CD4-positive, alpha-beta T cell treated with Interleukin-17A for 1 hour (primary cell): Measurements from ENCODE around the gene GFRA1.

Source experiments
- DNase-seq: peaks from one replicate; pipeline ENCODE4 v3.0.0-alpha.2; 2020

The GFRA1 gene

DNA sequence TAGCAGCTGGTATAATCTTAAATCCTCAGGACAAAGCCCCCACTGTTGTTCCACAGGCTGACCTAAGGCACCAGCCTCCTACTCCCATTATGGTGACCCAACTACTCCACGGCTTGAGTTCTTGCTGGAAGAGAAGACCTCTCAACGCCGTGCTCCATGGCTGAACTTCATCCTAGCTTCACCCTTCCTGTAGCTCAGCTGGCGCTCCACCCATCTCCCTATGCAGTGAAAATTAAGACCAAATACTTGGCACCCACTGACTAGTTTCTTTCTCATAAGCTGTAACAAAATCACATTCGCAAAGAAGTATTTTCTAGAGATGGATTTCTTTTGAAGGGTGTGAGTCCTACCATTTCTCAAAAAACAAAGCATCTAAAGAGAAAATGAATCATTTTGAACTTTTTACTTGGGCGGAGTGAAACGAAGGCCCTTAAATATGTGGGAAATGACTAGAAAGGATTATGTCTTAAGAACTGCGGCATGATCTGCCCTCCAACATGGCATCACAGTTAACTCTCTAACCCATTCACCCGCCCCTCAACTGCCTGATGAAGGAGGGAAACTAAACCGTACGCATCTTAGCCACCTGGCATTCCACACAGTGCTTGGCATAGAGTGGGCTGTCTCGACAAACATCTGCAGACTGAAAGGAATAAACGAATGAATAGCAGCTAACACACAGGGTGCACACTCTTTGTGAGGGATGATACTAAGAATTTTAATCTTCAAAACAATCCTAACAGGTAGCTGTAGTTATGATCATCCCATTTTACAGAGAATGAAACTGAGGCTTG lies 32.7 kb downstream of the GFRA1 start:
- no peak for DNase-seq

DNA sequence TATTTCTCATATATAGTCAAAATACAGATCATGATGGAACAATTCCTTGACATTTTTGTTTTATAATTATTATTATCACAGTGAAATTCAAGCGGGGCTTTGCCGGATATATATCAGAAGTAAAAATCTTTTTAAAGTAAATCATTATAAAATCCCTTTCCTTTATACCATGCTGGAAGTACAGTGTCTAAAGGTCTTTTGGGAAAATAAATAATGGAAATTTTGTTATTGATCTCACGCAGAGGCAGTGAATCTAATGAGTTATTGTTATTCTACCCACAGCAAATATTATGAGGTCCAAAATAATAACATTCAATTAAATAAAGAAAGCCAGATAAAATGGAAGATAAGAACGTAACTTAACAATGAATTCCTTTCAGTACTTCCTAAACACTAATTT lies 33.8 kb downstream of the GFRA1 start:
- DNase-seq: no peak

DNA sequence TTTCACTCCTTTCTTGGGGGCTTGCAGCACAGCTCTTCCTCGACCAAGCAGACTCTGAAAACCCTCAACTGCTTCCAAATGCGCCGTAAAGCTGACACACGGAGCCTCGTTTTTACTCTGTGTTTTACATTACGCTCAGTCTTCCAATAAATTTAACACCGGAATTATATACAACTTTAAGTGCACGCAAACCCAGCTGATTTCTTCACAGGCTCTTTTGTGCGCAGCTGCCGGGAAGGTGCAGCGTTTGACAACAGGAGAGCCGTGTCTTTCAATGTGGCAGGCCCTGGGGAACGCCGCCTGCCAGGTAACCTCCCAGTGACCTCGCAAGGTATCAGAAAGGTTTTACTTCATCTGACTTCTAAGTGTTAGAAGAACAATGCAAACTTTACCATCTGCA lies 35.0 kb downstream of the GFRA1 start:
- no peak for DNase-seq

DNA sequence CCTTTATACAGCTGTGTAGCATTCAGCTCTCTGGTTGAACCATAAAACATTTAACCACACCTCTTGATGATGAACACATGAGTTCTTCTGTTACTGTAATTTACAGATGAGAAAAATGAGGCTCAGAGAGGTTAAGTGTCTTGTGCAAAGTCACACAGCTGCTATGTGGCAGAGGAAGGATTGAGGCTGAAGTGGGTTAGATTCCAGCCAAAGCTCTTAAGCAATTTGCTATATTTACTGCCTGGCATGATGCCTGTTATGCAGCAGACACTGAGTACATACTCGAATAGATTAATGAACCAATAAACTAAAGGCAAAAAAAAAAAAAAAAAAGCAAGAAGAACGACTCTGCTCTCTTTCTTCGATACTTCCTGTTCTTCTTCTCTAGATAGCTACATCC lies 35.7 kb downstream of the GFRA1 start:
- DNase-seq: no peak

DNA sequence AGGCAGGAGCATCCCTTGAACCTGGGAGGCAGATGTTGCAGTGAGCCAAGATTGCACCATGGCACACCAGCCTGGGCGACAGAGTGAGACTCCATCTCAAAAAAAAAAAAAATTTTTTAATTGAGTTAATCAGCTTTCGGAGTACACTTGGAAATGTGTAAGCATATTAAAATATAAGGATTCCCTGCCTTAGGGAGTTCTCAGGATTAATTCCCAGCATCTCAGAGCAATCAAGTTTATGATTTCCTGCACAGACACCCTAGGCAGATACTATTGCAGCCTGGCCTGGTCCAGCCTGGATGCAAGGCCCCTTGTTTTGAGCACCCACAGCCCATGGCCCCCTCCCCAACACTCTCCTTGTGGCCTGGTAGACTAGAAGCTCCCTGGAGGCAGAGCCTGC lies 39.8 kb downstream of the GFRA1 start:
- DNase-seq: no peak

DNA sequence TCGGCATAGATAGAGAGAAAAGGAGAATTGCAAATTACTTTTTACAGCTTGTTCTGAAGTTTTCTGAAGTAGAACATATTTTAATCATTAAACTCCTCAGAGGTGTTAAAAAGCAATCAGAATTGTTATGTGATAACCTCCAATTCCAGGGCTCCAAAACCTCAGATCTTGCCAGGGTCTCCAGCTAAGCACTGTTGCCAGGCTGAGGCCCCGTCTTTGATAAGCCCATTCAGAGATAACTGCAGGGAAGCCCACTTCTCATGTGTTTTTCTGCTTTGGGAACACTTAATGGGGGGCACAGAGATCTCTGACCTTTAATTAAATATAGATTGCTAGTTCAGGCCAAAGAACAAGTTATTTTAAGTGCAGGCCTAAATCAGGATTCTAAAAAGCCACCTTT lies 40.4 kb downstream of the GFRA1 start:
- no peak for DNase-seq

DNA sequence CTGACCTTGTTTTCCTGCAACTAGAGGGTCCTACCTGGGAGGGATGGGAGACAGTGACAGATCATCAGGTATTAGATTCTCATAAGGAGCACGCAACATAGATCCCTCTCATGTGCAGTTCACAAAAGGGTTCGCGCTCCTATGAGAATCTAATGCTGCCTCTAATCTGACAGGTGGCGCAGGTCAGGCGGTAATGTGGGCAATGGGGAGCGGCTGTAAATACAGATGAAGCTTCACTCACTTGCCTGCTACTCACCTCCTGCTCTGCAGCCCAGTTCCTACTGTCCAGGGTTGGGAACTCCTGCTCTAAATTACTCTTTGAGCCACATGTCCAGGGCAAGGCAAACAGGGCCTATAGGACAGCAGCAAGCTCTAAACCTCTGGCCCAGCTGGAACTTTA lies 46.2 kb downstream of the GFRA1 start:
- DNase-seq: no peak

DNA sequence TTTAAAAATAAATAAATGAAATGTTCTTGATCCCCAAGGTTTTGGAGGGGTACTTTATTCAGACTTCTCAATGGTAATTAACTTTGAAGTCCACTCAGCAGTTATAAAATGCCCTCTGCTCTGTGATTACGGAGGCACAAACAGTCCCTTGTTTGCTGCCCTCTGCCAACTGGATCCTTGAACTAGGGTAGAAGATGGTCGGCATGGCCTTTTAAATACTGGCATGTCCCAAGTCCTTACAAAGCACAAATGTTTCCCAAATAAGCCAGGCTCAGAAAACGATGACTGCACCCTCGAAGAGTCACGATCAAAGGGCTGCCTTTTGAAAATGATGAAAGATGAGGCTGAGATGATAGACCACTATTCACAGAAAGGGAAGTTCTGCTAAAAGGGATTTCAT lies 47.0 kb downstream of the GFRA1 start:
- no peak for DNase-seq

DNA sequence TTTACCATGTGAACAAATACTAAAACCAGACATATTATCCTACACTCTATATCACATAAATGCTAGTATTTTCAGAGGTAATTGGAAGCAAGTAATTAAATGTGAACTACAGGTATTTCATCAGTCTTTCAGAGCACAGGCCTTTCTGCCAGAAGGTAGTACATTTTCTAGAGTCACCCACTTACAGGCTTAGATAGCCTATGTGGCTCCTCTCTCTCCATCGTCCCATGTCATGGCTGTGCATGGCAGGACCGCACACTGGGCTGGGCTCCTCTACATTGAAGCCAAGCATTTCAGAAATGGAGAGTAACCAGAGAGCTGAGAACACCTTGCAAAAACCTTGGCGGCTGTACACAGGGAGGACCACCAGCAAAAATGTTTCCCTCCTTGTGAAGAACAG lies 49.7 kb downstream of the GFRA1 start:
- DNase-seq: no peak

DNA sequence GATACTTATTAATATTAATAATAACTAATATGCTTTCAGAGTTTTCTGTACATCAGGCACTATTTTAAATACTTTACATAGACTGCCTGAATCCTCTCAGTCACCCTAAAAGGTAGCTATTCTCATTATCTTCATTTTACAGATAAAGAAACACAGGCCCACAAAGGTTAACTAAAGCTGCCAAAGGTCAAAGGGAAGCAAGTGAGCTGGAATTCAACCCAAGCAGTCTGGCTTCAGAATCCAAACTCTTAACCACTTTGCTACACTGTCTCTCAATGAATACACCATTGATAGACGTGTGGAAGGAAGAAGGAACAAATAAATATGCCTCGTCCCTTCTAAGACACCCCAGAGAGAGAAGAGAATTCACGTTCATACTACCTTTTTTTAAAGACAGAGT lies 52.0 kb downstream of the GFRA1 start:
- no peak for DNase-seq

DNA sequence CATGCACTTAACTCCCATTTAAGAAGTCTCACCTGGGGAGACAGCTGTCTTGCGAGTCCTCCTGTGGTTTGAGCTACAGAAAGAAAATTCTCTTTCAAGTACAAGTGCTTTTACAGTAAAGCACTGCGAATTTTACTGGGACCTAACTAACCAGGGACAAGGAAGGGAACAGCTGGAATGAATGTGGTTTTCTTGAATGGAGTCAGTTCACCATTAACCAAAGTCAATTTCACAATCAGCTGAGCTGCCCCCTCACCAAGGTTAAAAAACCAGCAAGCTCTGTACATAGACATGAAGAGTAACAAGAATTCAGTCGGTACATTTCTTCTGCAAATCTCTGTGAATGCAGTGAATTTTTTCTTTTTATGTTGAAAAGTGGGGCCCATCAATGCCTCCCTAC lies 56.3 kb downstream of the GFRA1 start:
- DNase-seq: no peak

DNA sequence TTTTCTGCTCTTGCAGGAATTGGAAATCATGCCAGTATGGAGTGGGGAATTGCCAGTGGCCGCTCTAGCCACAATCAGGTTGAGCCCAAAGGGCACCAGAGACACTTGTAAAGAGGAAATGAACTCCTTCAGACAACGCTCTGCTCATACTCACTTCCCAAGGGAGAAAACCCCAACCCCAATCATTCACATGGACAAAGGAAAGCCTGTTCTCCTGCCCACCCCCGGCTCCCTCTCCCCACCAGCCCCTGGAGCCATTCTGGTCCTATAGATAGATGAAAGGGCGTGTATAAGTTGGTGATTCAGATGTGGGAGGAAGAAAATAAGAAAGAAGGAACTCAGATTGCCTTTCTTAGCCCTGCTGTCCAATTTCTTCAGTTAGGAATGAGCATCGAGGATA lies 57.4 kb downstream of the GFRA1 start:
- DNase-seq: no peak

DNA sequence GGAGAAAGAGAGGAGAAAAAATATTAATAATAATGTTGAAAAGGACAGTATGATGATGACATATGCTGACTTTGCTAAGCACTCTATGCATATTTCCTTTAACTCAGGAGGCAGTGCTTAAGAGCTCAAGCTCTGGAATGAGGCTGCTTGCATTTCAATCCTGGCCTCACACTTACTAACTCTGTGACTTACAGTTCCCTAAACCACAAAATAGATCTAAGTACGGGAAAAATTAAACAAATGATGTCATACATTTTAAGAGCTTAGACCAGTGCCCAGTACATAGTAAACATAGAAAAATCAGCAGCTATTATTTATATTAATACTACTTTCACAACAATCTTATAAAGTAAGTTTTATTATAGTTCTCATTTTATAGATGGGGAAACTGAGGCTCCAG lies 61.3 kb downstream of the GFRA1 start:
- no peak for DNase-seq

DNA sequence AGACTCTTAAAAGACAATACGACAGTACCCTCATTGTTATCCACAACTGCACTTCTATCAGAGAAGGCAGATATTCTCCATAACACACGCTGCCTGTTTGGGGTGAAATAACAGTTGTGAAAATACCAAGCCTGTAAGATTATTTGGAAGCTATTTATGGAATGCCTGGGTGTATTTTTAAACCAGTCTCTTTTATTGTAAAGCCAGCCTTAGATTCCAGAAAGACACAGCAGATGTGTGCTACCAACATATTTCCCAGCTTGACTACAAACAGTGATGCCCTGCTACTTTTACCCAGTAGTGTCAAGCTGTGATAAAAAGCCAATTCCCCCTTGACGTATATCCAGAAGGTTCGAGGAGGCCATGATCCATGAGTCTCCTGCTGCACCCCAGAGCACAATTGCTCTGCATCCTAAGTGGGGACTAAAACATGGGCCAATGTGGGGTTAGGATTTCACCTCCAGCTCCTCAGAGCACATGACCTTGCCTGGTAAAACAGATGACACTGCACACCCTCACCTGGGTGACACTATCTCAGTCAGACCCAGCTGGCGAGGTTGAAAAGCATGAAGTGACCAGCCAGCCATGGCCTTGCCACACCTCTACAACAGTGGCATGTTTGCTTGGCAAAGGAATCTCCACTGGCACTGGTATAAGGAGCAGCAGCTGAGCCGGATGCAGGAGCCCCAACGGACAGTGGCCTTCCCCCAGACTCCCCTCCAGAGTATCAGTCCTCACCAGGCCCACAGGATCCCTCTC lies 62.2 kb downstream of the GFRA1 start:
- DNase-seq: no peak

DNA sequence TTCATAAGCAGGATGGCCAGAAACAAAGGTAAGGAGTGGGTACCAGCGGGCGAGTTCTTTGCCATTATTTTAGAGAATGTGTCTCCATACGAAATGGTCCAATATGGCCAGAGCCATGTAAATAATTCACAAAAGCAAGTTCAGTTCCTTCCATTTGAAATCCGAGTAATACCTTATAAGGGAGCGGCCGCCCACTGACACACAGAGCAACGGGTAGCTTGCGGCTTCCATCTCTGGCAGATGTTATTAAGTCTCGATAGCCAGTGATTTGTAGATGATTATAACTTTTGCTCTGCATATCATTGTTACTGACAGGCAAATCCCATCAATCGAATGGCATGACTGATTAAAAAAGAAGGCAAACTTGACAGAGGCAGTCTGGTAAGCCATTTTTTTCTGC lies 63.2 kb downstream of the GFRA1 start:
- DNase-seq: no peak

DNA sequence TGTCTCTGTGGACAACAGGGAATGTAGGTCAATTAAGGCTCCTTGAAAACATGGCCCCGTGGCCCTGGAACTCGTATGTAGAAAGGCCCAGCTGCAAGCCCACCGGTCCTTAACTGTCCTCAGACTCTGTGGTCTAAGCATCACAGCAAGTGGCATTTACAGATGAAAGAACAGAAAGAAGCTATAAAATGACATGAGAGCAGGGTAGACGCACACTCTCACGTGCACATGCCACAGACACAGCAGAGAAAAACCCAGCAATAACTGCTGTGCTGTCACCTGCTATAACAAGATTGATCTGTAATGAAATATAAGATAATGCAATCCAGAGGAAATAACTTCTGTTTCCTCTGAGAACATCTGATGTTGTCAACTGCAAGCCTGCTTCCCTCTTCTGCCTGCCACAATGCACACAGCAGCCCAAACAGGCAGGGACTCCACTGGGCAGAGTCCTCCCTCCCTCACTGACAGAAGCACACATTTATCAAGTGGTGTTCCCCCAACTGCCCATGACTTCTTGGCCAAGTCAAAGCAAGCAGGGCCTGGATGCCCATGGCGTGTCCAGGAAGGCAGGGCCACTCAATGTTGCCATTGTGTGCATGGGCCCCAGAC lies 63.9 kb downstream of the GFRA1 start:
- no peak for DNase-seq

DNA sequence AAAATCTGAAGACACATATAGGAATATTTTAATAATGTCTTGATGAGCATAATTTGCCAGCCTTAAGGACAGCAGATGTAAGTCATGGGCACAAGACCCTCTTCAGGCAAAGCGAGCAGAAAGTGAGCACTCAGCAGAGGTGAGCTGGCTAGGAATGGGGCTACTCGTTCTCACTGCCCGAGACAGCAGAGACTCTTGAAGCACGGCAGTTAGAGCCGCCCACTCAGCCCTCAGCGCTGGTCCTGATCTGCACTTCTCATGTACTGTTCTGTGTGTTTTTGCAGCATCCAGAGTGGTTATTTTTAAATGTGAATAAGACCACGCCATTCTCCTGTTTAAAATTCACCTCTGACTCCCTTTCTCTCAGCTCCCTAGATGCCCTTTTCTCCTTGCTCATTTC lies 65.3 kb downstream of the GFRA1 start:
- no peak for DNase-seq

DNA sequence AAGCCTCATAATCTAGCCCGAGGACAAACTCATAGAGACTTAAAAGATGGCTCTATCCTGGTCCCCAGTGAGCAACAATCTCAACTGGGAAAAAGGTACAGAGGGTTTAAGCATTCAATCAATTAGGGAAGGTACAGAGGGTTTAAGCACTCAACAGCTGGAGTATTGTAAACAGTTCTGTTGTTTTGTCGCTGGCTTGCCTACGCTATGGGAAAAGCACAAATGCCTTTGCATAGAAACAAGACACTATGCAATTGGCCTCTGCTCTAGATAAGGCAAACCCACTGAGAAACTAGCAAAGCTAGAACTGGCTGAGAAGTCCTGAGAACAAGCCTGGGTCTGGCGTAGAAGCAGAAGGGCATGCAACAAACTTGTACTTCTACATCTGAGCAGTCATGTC lies 69.3 kb downstream of the GFRA1 start:
- DNase-seq: no peak

DNA sequence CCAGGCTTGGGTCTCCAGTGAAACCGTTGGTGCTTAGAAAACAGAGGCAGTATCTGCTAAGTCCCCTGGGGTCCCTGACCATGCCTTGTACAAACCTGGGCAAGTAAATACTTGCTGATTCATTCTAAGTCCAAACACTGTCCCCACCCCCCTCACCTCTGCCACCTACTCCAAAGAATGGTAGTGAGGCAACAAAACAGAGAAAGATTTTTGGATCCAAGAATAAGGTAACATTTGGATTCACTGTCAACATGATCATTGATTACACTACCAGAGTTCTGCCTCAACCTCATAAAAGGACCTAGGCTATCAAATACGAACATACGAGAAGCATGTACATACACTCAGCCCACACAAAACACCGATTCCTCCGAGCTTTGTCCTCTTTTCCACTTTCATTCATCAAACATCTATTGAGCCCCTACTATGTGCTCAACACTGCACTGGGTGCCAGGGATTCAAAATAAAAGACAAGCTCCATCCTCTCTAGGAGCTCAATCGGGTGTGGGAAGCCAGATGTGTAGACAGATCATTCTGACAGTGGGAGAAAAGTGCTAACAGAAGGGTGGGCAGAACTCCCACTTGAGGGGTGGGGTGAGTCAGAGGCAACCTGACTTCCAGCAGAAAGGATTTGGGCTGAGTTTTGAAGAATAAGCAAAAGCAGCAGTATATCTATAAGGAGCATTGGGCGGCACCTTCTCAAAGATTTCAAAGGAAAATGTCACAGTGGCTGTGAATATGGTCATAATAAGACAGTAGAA lies 71.2 kb downstream of the GFRA1 start:
- no peak for DNase-seq

DNA sequence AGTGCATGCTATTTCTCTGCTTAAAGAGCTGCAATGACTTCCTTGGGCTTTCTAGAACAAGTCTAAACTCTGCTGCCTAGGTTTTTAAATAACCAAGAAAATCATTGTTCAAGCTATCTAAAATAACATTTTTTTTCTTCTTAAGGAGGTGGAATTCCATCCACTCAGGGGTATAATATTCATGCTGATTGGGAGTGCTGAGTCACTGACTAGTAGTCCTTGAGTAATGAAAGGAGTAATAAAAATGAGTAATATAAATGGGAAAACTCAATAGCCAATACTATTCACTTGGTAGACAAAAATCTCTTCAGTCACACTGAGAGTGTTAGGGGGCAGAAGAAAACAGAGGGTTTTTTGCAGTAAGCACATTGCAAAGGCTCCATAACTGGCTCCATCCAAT lies 72.0 kb downstream of the GFRA1 start:
- DNase-seq: no peak

DNA sequence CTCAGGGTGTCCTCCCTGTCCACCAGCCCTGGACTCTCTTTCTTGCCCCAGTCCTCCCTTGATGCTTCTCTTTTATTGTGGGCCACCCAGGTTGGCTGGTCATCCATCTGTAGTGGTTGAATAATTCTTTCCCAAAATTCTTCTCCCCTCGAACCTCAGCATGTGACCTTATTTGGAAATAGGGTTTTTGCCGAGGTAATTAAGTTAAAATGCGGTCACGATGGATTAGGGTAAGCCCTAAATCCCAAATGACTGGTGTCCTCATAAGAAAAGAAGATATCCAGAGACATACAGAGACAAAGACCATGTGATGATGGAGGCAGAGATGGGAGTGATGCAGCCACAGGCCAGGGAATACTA lies 74.3 kb downstream of the GFRA1 start:
- no peak for DNase-seq

DNA sequence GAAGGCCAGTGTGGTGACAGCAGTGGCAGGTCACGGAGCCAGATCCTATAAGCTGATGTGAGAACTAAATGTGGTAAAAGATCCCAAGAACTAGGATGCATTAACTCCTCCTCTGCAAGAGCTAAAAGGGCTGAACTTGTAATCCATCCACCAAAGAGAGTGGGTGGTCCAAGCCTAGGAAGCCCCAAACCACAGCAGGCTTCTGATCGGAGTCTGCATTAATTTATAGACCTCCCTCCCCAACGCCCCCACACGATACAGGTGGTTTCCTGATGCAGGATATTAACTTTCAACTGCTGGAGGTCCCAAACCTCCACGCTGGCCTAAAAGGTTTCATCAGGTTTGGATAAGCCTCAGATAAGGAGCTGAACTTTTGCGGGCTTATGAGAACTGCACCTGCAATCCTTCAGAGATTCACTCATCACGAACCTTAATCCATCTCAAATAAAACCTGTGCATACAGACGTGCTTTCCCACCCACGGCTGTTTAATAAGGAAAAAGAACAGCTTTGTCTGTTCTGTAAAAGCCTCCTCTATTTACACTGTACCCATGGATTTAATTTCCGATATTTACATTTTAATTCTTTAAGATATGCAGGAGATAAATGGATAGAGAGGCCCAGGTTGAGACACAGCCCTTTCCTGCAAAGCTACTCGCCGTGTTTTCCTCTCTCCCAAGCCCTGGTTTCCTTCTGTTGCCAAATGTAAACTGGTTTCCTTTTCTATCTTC lies 74.9 kb downstream of the GFRA1 start:
- DNase-seq: no peak

DNA sequence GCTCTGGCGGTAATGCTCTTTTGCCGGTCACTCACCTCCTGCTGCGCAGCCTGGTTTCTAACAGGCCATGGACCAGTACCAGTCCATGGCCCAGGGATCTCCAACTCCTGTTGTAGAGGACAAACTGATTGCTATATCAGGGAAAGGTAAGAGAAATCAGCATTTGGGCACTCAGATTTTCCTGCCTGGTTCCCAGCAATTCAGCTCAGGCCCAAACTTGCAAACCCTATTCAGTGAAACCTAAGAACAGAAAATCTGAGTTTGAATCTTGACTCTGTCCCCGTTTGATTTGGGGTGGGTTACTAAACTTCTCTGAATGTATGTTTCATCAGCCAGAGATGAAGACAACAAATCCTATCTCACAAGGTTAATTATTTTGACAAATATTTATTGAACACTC lies 77.4 kb downstream of the GFRA1 start:
- DNase-seq: no peak
